Uterine smooth muscle cell (primary cell): ENCODE measurements around the gene CASTOR1. TPM values are rescaled to one million over a fixed set of nuclear protein-coding genes. Genes with fewer than 3 reads are reported as not detected.

Experiments used
- total RNA-seq: library from RNA; depleted of rRNA; stranded (reverse); fragments of >200 nt; gene quantifications from 2 replicates; pipeline ENCODE4 v1.2.3, GENCODE V29; 2014

The CASTOR1 gene
- total RNA-seq, result 3.0 and 7.7 TPM in 2 replicates

GRCh38 chr22:30289141-30289979 lies at the start of gene CASTOR1:
TSS of gene CASTOR1 (minus strand) at chr22:30289505. CDS start at chr22:30289497, 8 bp downstream.

GRCh38 chr22:30326706-30327362 lies 37.5 kb upstream of the CASTOR1 start, which contains the start of gene TBC1D10A:
TSS of gene TBC1D10A (minus strand) at chr22:30326941. CDS start at chr22:30326881, 60 bp downstream.

GRCh38 chr22:30266445-30267381 lies 22.6 kb downstream of the CASTOR1 start, which contains the start of gene OSM:
TSS of gene OSM (minus strand) at chr22:30266851. CDS start at chr22:30266799, 52 bp downstream.

GRCh38 chr22:30245985-30246813 lies 43.1 kb downstream of the CASTOR1 start, which contains the start of gene LIF:
TSS of gene LIF (minus strand) at chr22:30246759. CDS start at chr22:30246695, 64 bp downstream.

Other genes with a start within 250 kb of the CASTOR1 start
- not detected in 2 replicates for gene HORMAD2, start 209.0 kb downstream of the CASTOR1 start, total RNA-seq
- gene LIF, start 42.7 kb downstream of the CASTOR1 start, total RNA-seq, result 16.5 and 23.8 TPM in 2 replicates
- not detected in 2 replicates for gene OSM, start 22.7 kb downstream of the CASTOR1 start, total RNA-seq
- gene TBC1D10A, start 37.4 kb upstream of the CASTOR1 start, total RNA-seq, result 15.5 and 16.0 TPM in 2 replicates
- 18.7 and 21.4 TPM in 2 replicates for gene SF3A1, start 67.4 kb upstream of the CASTOR1 start, total RNA-seq
- 1.6 and 2.5 TPM in 2 replicates for gene CCDC157, start 67.5 kb upstream of the CASTOR1 start, total RNA-seq
- gene RNF215, start 97.9 kb upstream of the CASTOR1 start, total RNA-seq, result 24.1 and 36.1 TPM in 2 replicates
- 20.2 and 33.5 TPM in 2 replicates for gene SEC14L2, start 107.5 kb upstream of the CASTOR1 start, total RNA-seq
- gene MTFP1, start 136.3 kb upstream of the CASTOR1 start, total RNA-seq, result 7.9 and 15.1 TPM in 2 replicates
- gene SEC14L3, start 182.5 kb upstream of the CASTOR1 start, total RNA-seq, result not detected in 2 replicates
- 0.12 TPM in 1 of 2 replicates, not detected in the other for gene SEC14L4, start 216.2 kb upstream of the CASTOR1 start, total RNA-seq